ENCODE data around the gene CRB3.
A peak's percentile ranks its signal among the peaks of the same experiment; 100 is the strongest.

CRB3 gene

GRCh38 chr19:6433663-6434062 lies 30.4 kb upstream of the CRB3 start, which contains the start of gene SLC25A41:
Gene SLC25A41, minus strand, starts transcription at chr19:6433763. Its CDS starts 70 bp downstream, at chr19:6433693.
- DNase-seq = no peak

- DNase-seq = no peak
Measured at GRCh38 chr19:6439743-6440142, 24.3 kb upstream of the CRB3 start.

GRCh38 chr19:6440905-6441304 lies 23.2 kb upstream of the CRB3 start:
- no peak for DNase-seq

GRCh38 chr19:6442087-6442688 lies 21.9 kb upstream of the CRB3 start:
- DNase-seq = no peak

GRCh38 chr19:6443986-6444385 lies 20.1 kb upstream of the CRB3 start:
- DNase-seq = no peak

- DNase-seq = no peak
Measured at GRCh38 chr19:6446452-6446851, 17.6 kb upstream of the CRB3 start.

GRCh38 chr19:6448045-6448444 lies 16.0 kb upstream of the CRB3 start:
- no peak for DNase-seq

GRCh38 chr19:6450166-6450565 lies 13.9 kb upstream of the CRB3 start:
- no peak for DNase-seq

GRCh38 chr19:6451583-6452222 lies 12.4 kb upstream of the CRB3 start:
- DNase-seq = no peak

GRCh38 chr19:6452223-6452614 lies 11.9 kb upstream of the CRB3 start:
- DNase-seq = no peak

- no peak for DNase-seq
Measured at GRCh38 chr19:6452899-6453298, 11.2 kb upstream of the CRB3 start.

GRCh38 chr19:6453951-6454565 lies 10.0 kb upstream of the CRB3 start:
- DNase-seq = no peak

GRCh38 chr19:6455924-6456323 lies 8.1 kb upstream of the CRB3 start:
- DNase-seq = no peak

- no peak for DNase-seq
Measured at GRCh38 chr19:6457958-6458694, 5.9 kb upstream of the CRB3 start.

- no peak for DNase-seq
Measured at GRCh38 chr19:6458695-6459261, 5.3 kb upstream of the CRB3 start.

- peak; percentile 63 to 75 for DNase-seq
Measured at GRCh38 chr19:6459262-6460098, 4.6 kb upstream of the CRB3 start, which contains the start of gene SLC25A23. Gene SLC25A23, minus strand, starts transcription at chr19:6459792. Its CDS starts 164 bp downstream, at chr19:6459628.

- peak; percentile 97 to 98 for DNase-seq
Measured at GRCh38 chr19:6460099-6460884, 3.8 kb upstream of the CRB3 start.

GRCh38 chr19:6465006-6465405 lies 935 bp downstream of the CRB3 start:
- no peak for DNase-seq

GRCh38 chr19:6465663-6466062 lies 1.6 kb downstream of the CRB3 start:
- DNase-seq = no peak

- no peak for DNase-seq
Measured at GRCh38 chr19:6466526-6467248, 2.6 kb downstream of the CRB3 start.

- DNase-seq = no peak
Measured at GRCh38 chr19:6467384-6467783, 3.3 kb downstream of the CRB3 start.
